GM12891 (cell line): Measurements from ENCODE around the gene SMAD3.

Experiments
- POLR2A ChIP-seq: IDR thresholded peaks from 2 replicates; pipeline ENCODE4 v1.6.1; 2011; ENCODE audit warnings: low read depth, low read length, control low read depth
- POLR2AphosphoS5 ChIP-seq: IDR thresholded peaks from 2 replicates; pipeline ENCODE4 v1.6.1; 2011; ENCODE audit warnings: low read depth, low read length, control low read depth
- POU2F2 ChIP-seq: IDR thresholded peaks from 2 replicates; pipeline ENCODE4 v1.6.1; 2011; ENCODE audit warnings: low read depth, mild to moderate bottlenecking, control low read depth, low read length, moderate library complexity
- TAF1 ChIP-seq: IDR thresholded peaks from 2 replicates; pipeline ENCODE4 v1.6.1; 2011; ENCODE audit warnings: low read depth, low read length, control low read depth

- TF ChIP-seq POU2F2 (no peak), POLR2A (no peak), TAF1 (no peak), POLR2AphosphoS5 (no peak)
These were observed 43.9 kb upstream of the SMAD3 start for GRCh38 chr15:67021455-67021854.
